ENCODE results near the gene DIRAS3.

DIRAS3 gene

GRCh38 chr1:68000191-68000590 lies 50.2 kb downstream of the DIRAS3 start:
- Mint-ChIP-seq H3K4me1 (ENCODE audit: low read depth) (no peaks in the 10 kb centered on the region), H3K36me3 (ENCODE audit: low read depth) (no peaks in the 10 kb centered on the region), H3K9me3 (peaks cover 11% of the 10 kb centered on the region), H3K4me3 (no peak overlapping the region), H3K27me3 (no peaks in the 10 kb centered on the region), H3K27ac (no peak overlapping the region)

DNA sequence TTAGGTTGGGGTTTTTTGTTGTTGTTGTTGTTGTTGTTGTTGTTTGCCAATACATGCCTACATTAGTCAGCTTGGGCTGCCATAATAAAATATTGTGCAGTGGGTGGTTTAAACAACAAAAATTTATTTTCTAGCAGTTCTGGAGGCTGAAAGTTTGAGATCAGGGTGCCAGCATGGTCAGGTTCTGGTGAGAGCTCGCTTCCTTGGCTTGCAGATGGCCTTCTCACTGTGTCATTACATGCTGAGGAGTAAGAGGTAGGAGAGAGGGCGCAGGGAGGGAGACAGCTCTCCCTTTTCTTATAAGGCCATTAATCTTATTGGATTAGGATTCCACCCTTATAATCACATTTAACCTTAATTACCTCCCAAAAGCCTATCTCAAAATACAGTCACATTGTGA lies 52.7 kb downstream of the DIRAS3 start:
- H3K36me3 Mint-ChIP-seq (ENCODE audit: low read depth), result no peaks in the 10 kb centered on the region
- H3K4me3 Mint-ChIP-seq, result no peak overlapping the region
- H3K4me1 Mint-ChIP-seq (ENCODE audit: low read depth), result no peaks in the 10 kb centered on the region
- H3K27me3 Mint-ChIP-seq, result no peaks in the 10 kb centered on the region
- H3K27ac Mint-ChIP-seq, result no peak overlapping the region
- H3K9me3 Mint-ChIP-seq, result peaks cover 19% of the 10 kb centered on the region
